HepG2 (cell line): Measurements from ENCODE around the gene CFAP221. TPM values are rescaled to one million over a fixed set of nuclear protein-coding genes. Genes with fewer than 3 reads are reported as not detected.
A peak's percentile ranks its signal among the peaks of the same experiment; 100 is the strongest.

Source experiments
- ATAC-seq: fragments of 200-7000 bp; cut with Tn5 transposase; 3 replicates; pipeline ENCODE4 v1.9.1; 2020; ENCODE audit warnings: mild to moderate bottlenecking, moderate library complexity
- BruUV-seq: library from RNA; stranded (reverse); fragments of 400-500 nt; replicated peaks from 2 replicates; lab custom pipeline; 2021; lab: Mats Ljungman, UMichigan
- CTCF ChIA-PET: fragments of 300-600 bp; formaldehyde crosslinking; extraction: SDS; loops from one replicate; lab custom pipeline; 2021; ENCODE audit warnings: low total read pairs, inconsistent platforms, low intra/inter-chr PET ratio; lab: Yijun Ruan, JAX
- POLR2A ChIA-PET: fragments of 350-600 bp; sonication (Branson Sonifier 250); formaldehyde crosslinking; loops from one replicate; lab custom pipeline; 2020; ENCODE audit warnings: antibody characterized with exemption, inconsistent platforms; lab: Yijun Ruan, JAX
- DNase-seq: peaks from one replicate; pipeline ENCODE4 v3.0.0-alpha.2; 2015; ENCODE audit warnings: low spot score
- FAIRE-seq: peaks from 3 replicates; lab custom pipeline; 2011; peaks lifted over from hg19 to GRCh38; lab: Jason Lieb, UNC
- H2AFZ ChIP-seq: one replicate; pipeline ENCODE4 v1.6.1; 2011; ENCODE audit warnings: low read length, inconsistent platforms
- H3K27ac ChIP-seq: fragments of 300-600 bp; 3 replicates; pipeline ENCODE4 v1.8.0; 2011; ENCODE audit warnings: mixed run types, mild to moderate bottlenecking, mixed read lengths, low read length, inconsistent platforms; ENCODE audit not compliant: insufficient read depth; ENCODE audit errors: extremely low read length
- H3K27me3 ChIP-seq, 2 experiments: fragments of 200-600 bp in 1 of 2; 2 replicates in 1 of 2; 3 replicates in 1 of 2; pipeline versions ENCODE4 v1.6.0 to v1.8.0; 2011; ENCODE audit warnings: low read length in 2 of 2, mild to moderate bottlenecking in 2 of 2, moderate library complexity in 2 of 2, inconsistent platforms in 1 of 2; ENCODE audit not compliant: insufficient read depth in 2 of 2, control insufficient read depth in 1 of 2
- H3K36me3 ChIP-seq, 2 experiments: fragments of 200-600 bp in 1 of 2; replicated peaks in 1 of 2; 2 replicates in 1 of 2; 3 replicates in 1 of 2; pipeline versions ENCODE4 v1.5.1 to v1.8.0; 2011; ENCODE audit warnings: low read length in 2 of 2, inconsistent platforms in 1 of 2; ENCODE audit not compliant: insufficient read depth in 2 of 2, control insufficient read depth in 1 of 2
- H3K4me1 ChIP-seq: 2 replicates; pipeline ENCODE4 v1.5.1; 2012; ENCODE audit warnings: low read length, inconsistent platforms; ENCODE audit not compliant: insufficient read depth
- H3K4me2 ChIP-seq: 2 replicates; pipeline ENCODE4 v1.6.0; 2011; ENCODE audit warnings: low read depth, low read length, inconsistent platforms
- H3K4me3 ChIP-seq, 3 experiments: fragments of 200-600 bp in 1 of 3; sonication (generic), shearing (Covaris generic) in 1 of 3; replicated peaks in 1 of 3; 2 replicates each; pipeline ENCODE4 v1.5.1; 2011 to 2016; ENCODE audit warnings: low read length in 3 of 3, inconsistent platforms in 2 of 3, low read depth in 2 of 3, mild to moderate bottlenecking in 2 of 3, control low read depth in 1 of 3, mixed read lengths in 1 of 3; ENCODE audit not compliant: insufficient read depth in 1 of 3
- H3K79me2 ChIP-seq: one replicate; pipeline ENCODE4 v1.6.1; 2011; ENCODE audit warnings: low read length, inconsistent platforms; ENCODE audit not compliant: insufficient read depth
- H3K9ac ChIP-seq: 2 replicates; pipeline ENCODE4 v1.6.0; 2011; ENCODE audit warnings: mild to moderate bottlenecking, low read depth, low read length, inconsistent platforms; ENCODE audit not compliant: insufficient read depth
- H3K9me3 ChIP-seq: 2 replicates; pipeline ENCODE4 v1.5.1; 2012; ENCODE audit warnings: mild to moderate bottlenecking, low read length
- H4K20me1 ChIP-seq: 2 replicates; pipeline ENCODE4 v1.6.0; 2011; ENCODE audit warnings: inconsistent platforms, mild to moderate bottlenecking, low read length, moderate library complexity; ENCODE audit not compliant: insufficient read depth
- AGO2 ChIP-seq: fragments of 200-400 bp; formaldehyde crosslinking; optimal IDR thresholded peaks from 2 replicates; pipeline ENCODE3; 2017; ENCODE audit warnings: mild to moderate bottlenecking, low read depth, low read length, moderate library complexity
- HNRNPL ChIP-seq: fragments of 200-400 bp; formaldehyde crosslinking; IDR thresholded peaks from 2 replicates; pipeline ENCODE4 v1.6.1; 2017; ENCODE audit warnings: mild to moderate bottlenecking, low read depth, low read length
- IRF9 ChIP-seq: sonication (generic); formaldehyde crosslinking; IDR thresholded peaks from 2 replicates; pipeline ENCODE4 v1.8.0; 2022; ENCODE audit warnings: missing genetic modification reagents, mild to moderate bottlenecking, borderline replicate concordance
- MBD4 ChIP-seq: IDR thresholded peaks from 2 replicates; pipeline ENCODE4 v1.6.1; 2012; ENCODE audit warnings: low read length, inconsistent platforms, borderline replicate concordance
- RBFOX2 ChIP-seq: fragments of 200-400 bp; formaldehyde crosslinking; IDR thresholded peaks from 2 replicates; pipeline ENCODE4 v1.6.1; 2017; ENCODE audit warnings: low read depth, mild to moderate bottlenecking, low read length
- TBX2 ChIP-seq: sonication (generic); formaldehyde crosslinking; IDR thresholded peaks from 2 replicates; pipeline ENCODE4 v1.5.0; 2020; ENCODE audit warnings: missing genetic modification reagents, mild to moderate bottlenecking, borderline replicate concordance
- ZNF687 ChIP-seq: sonication (generic); formaldehyde crosslinking; IDR thresholded peaks from 2 replicates; pipeline ENCODE4 v1.5.1; 2020; ENCODE audit warnings: mild to moderate bottlenecking, missing genetic modification reagents, moderate library complexity
- WGBS: methylation state at CpG from one replicate; pipeline ENCODE4 v1.1.6; 2017; ENCODE audit warnings: low lambda C conversion rate; 5-methylcytosine and 5-hydroxymethylcytosine counted together
- in situ Hi-C: cut with HindIII; loops from 2 replicates; pipeline ENCODE4 v1.10.0; 2017; ENCODE audit warnings: low pct_unique_long_range_greater_than_20kb; ENCODE audit not compliant: extremely low pct_ligation_motif_present
- intact Hi-C: fragments of 100-400 bp; cut with micrococcal nuclease; formaldehyde crosslinking; loops from one replicate; pipeline ENCODE4 v1.10.0; 2022; ENCODE audit not compliant: unreplicated experiment
- polyA plus RNA-seq, 8 experiments: library from polyadenylated mRNA; depleted of rRNA in 3 of 8; stranded (reverse) in 7 of 8; unstranded in 1 of 8; fragments of >200 nt; fragmentation: Illumina TruSeq in 4 of 8; extraction: Trizol in 4 of 8; gene quantifications; 2 replicates each; pipeline versions ENCODE4 v1.2.1 to v1.2.3, GENCODE V29; 2011 to 2016; ENCODE audit warnings: low read depth in 4 of 8, missing spikeins in 1 of 8, mixed read lengths in 1 of 8; ENCODE audit not compliant: insufficient read depth in 1 of 8
- total RNA-seq, 5 experiments: library from RNA; depleted of rRNA; stranded (reverse); fragments of >200 nt; fragmentation: Illumina TruSeq; extraction: Trizol; gene quantifications; 2 replicates each; pipeline ENCODE4 v1.2.3, GENCODE V29; 2016; ENCODE audit warnings: low read depth in 1 of 5

The CFAP221 gene
- total and polyA plus RNA-seq, 2 of the 13 experiments (the other 11 are each of a cell fraction or from before 2014, with no cell fraction given), result not detected

GRCh38 chr2:119681203-119681867 lies 137.1 kb downstream of the CFAP221 start:
- WGBS, result 95% methylated on average over 22 of the region's 25 CpGs
- ChIA-PET CTCF (no interaction called here), POLR2A (interaction anchor here (0.6 to 1.9 kb wide), 4 partner anchors 11 to 331 kb away, joined by 3 to 6 read pairs (median 4); partner anchors contain the start of gene EPB41L5)
- Histone ChIP-seq H3K79me2 (peaks cover 23% of the 10 kb centered on the region), H3K27me3 (no peaks in the 10 kb centered on the region; a peak in 1 of 5 replicates), H3K36me3 (peaks cover 10 to 23% of the 10 kb centered on the region in 2 experiments; a peak in 4 of 5 replicates), H3K9me3 (no peaks in the 10 kb centered on the region), H2AFZ (no peak overlapping the region), H3K4me2 (no peak overlapping the region), H3K4me1 (peaks cover 36% of the 10 kb centered on the region), H4K20me1 (peaks cover 18% of the 10 kb centered on the region; the same call in 1 of the 2 replicates), H3K9ac (no peak overlapping the region), H3K4me3 (no peak overlapping the region), H3K27ac (no peak overlapping the region)
- intact Hi-C loops (no loop called here), in situ Hi-C loops (no loop called here)
- no TSS peak for BruUV-seq
- TF ChIP-seq ZNF687 (peak; percentile 36; the same call in 1 of the 2 replicates), RBFOX2 (peak; percentile 50), TBX2 (CRISPR knock-in tag) (0 out of 2 replicates have a peak, but pooled peaks have one; percentile 14), MBD4 (no peak), AGO2 (peak; percentile 92), IRF9 (CRISPR knock-in tag) (no peak), HNRNPL (peak; percentile 69; the same call in 1 of the 2 replicates)
- FAIRE-seq, result no peak
- no peak for DNase-seq
- no peak for ATAC-seq
